ENCODE data around the gene MOGAT2.
A peak's percentile ranks its signal among the peaks of the same experiment; 100 is the strongest.
"Not testable (repeated sequence)": the region's sequence is repeated elsewhere in the genome, so short reads cannot be mapped to it uniquely, and the experiment has no call there.

MOGAT2 gene

DNA sequence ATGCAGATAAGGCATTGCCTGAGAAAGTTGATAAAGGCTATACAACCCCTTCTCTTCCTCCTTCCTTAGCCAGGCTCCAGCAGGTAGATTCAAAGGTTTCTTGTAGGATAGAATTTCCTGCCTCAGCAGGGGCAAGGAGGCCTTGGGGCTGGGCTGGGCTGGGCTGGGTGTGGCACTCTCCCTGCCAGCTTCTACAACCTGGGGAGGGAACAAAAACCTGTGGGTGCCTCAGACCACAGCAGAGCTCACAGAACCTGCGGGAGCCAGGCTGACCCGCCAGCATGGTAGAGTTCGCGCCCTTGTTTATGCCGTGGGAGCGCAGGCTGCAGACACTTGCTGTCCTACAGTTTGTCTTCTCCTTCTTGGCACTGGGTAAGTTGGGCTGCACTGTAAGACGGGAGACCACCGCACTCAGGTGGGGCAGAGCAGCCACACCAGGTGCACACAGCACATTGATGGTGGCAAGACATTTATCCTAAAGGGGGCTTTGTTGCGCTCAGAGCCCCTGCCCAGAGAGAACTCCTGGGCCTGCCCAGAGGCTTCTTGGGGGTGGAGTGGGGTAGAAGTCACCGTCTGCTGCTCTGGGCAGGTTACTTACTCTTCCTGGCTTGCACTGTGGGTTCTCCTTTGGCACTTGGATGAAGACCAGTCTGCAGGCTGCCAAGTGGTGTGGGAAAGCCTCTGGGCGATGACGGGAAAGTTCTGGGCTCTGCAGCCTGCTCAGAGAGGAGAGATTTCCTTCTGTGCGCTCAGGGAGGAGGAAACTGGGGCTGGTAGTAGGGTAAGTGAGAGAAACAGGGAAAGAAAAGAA is at the start of gene MOGAT2:
MOGAT2 (plus strand) TSS at position 231 of the 811 bp plus-strand sequence; CDS start at position 282, 51 bp downstream.
- DNase-seq, result no peak

DNA sequence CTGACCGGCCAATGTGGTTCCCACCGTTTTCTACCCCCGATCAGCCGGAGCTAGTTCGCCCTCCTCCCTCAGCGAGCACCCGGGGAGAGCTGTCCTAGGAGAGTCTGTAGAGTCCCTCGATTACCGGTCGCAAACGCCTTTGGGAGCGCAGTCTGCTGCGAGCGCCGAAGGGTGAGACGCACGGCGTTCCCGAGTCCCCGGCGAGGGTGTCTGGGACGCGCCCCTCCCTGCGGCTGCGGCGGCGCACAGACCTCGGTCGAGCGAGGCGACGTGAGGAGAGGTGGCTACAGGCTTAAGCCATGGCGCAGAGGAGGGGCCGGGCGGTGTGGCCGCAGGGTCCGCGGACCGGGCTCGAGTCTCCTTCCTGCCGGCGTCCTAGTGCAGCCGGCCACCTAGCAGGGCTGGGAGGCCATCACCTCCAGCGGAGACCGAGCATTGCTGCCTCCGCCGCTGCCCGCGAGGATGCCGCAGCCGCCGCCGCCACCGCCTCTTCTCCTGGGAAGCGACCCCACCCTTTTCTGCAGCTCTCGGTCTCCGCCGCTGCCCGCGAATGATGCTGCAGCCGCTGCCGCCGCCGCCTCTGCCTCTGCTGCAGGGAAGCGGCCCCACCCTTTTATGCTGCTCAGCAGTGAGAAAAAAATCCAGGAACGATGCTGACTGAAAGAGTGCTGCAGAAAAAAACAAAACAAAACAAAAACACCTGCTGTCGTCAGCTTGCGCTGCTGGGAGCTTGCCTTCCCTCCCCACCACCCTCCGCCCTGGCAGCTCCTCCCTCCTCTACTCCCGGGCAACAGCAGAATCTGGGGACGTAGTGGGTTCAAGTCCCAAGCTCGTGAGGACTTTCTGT is 49.0 kb upstream of the MOGAT2 start, which contains the start of gene MAP6:
MAP6 (minus strand) TSS at position 588 of the 847 bp plus-strand sequence. CDS start 669 bp downstream, outside the sequence.
- peak; percentile 64 for DNase-seq

DNA sequence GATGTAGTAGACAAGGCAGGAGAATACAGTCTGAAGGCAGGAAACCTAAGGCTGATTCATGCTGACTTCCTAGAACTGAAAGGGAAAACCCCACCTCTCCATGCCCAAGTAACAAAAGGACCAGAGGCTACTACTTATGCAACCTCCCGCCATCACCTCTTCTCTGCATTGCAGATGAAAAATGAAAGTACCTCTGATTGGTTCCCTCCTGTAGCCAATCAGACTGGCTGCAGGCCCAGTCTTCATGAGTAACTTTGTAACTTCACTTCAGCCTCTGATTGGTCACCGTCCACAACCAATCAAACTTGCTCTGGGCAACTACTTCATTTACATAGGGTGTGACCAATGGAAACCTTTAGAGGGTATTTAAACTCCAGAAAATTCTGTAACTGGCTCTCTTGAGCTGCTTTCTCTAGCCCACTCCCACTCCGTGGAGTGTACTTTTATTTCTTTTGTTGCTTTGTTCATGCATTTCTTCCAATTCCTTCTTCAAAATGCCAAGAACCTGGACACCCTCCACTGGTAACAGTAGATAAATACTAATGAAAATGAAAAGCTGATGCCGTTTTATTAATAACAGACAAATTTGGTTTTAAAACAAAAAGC is 43.6 kb upstream of the MOGAT2 start:
- DNase-seq, result peak; percentile 22

DNA sequence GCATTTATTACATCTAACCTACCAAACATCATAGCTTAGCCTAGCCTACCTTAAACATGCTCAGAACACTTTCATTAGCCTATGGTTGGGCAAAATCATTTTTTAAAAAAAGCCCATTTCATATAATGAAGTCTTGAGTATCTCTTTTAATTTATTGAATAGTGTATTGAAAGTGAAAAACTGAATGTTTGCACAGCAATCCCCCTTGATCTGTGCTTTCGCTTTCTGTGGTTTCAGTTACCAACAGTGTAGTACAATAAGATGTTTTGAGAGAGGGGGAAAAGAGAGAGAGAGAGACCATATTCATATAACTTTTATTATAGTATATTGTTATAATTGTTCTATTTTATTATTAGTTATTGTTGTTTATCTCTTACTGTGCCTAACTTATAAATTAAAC is 40.4 kb upstream of the MOGAT2 start:
- no peak for DNase-seq

DNA sequence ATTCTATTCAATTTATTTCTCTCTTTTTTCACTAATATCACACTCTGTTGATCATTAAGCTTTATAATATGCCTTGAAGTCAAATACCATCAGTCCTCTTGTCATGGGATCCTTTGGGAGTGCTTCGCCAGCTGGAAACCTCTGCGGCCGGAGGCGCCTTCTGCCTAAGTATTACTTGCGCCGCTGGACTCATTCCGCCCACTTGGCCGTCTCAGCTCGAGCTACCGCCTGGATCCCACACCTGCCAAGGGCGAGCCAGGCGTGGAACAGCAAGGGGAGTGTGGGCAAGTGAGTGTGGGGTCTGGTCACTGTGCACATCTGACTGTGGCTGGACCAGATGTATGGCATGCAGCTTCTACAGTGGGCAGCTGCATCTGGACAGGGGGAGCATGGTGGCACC is 39.7 kb upstream of the MOGAT2 start:
- no peak for DNase-seq

DNA sequence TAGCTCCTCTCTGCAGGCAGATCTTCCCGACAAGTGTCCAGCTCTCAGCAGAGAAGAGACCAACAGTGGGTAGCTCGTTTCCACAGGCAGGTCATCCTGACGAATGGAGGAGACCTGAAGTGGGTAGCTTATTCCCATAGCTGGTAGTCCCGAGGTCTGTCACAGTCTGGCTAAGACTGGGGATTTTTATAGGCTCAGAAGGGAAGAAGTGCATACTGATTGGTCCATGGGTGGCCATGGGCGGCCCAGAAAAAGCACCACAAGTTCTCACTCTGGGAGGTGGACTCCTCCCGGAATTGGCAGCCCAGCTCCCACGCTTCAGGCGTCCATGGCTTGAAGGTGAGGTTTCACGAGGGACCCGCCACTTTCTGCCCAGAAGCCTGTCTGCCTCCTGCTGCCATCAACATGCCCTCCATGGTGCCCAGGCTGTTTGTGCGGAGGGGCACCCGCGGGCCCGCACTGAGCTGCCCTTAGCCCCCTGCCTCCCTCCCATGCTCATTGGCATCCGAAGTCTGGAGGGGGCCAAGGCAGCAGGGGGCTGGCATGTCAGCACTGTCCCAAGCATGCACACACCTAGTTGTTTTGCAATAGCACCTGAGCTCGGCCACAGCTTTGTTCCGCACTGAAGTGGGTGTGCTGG is 38.9 kb upstream of the MOGAT2 start:
- DNase-seq, result no peak

DNA sequence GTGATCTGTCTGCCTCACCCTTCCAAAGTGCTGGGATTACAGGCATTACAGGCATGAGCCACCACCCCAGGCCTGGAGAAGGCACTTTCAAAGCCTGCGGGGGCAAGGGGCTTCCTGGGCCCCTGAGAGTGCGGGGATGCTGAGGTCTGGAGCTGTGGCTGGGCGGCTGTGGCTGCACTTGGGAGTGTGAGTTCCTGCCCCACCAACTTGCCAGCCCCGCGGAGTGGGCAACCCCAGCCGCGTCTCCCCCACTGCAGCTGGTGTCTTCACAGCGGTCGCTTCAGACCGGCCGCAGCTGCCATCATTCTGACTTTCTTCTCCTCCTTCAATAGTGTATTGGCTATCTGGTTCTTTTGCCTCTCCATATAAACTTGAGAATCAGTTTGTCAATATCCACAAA is 38.1 kb upstream of the MOGAT2 start:
- no peak for DNase-seq

DNA sequence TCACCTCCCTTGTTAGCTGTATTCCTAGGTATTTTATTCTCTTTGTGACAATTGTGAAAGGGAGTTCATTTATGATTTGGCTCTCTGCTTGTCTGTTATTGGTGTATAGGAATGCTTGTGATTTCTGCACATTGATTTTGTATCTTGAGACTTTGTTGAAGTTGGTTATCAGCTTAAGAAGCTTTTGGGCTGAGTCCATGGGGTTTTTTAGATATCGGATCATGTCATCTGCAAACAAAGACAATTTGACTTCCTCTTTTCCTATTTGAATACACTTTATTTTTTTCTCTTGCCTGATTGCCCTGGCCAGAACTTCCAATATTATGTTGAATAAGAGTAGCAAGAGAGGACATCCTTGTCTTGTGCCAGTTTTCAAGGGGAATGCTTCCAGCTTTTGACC is 33.8 kb upstream of the MOGAT2 start:
- DNase-seq, result not testable (repeated sequence)

DNA sequence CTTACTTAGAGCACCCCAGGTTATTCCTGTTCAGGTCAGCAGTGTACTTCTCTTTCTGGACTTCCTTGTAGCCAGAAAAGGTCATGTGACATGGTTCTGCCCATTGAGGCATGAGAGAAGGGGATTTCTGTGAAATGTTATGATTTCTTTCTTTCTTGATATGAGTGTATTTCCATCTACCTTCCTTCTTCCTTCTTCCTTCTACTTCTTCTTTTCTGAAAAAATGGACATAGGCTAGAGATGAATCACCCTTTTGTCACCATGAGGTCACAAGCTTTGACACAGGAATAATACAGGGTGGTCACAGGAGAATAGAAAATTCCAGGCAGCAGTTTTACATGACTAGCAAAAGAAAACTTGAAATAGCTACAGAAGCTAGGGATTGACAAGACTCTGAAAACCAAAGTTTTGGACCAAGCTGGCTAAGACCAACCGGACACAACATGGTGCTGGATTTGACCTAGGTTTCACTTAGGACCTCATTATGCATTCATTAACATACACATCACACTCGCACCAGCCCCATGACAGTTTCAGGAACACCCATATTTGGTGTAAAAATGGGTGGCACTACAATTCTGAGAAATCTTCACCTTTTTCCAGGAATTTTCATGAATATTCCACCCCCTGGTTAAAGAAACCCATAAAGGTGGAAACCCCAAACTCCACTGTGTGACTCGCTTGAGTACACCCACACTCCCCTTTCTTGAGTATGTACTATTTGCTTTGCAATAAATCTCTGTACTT is 27.6 kb upstream of the MOGAT2 start:
- DNase-seq, result no peak

DNA sequence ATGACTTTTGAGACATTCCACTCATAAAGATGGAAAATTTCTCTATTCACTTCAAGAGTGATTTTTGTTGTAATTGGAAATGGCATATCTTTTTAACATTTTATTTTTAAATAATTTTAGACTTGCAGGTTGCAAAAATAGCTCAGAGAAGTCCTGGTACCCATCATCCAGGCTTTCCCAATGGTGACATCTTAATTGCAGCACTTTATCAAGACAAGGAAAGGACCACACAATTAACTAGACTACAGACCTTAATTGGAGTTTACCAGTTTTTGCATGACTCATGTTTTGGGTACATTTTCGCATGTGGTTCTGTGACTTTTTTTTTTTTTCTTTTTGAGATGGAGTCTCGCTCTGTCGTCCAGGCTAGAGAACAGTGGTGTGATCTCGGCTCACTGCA is 25.8 kb upstream of the MOGAT2 start:
- DNase-seq, result no peak

DNA sequence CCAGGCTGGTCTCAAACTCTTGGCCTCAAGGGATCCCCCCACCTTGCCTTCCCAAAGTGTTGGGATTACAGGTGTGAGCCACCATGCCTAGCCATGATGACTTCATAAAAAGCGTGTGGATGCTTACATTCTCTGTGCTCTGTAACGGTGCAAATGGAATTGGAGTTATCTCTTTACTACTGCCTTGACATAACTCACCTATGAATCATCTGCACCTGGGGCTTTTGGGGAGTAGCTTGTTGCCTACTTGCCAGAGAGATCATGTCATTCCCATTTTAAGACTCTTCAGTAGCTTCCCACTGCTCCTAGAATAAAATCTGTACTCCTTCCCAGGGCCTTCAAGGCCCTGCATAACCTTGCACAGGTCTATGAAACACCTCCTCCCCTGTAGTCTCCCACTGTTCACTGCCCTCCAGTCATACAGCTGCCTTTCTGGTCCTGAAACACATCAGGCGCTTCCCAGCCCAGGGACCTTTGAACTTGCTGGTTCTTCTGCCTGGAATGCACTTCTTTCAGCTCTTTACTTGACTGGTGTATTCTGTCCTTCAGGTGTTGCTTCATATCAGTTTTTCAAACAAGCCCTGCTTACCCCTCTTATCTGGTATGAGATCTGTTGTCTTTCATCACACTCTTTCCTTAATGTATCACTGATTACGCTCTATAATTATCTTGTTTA is 19.6 kb upstream of the MOGAT2 start:
- DNase-seq, result no peak

DNA sequence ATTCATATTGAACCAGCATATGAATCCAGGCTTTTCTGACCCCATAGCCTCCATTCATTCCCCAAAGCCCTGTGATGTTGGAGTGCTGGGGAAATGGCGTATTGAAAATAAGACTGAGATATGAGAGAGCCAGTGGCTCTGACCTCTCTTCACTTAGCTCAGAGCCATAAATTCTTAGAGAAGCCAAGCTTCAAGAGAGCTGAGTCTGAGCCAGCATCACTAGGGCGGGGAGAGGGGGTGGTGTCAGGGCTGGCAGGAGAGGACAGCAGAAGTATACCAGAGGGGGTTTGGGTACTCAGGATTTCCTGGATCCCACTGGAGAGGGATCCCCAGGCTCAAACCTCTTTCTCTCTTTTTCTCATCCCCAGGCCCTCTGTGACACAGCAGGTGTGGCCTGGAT is 16.7 kb upstream of the MOGAT2 start:
- DNase-seq, result no peak

DNA sequence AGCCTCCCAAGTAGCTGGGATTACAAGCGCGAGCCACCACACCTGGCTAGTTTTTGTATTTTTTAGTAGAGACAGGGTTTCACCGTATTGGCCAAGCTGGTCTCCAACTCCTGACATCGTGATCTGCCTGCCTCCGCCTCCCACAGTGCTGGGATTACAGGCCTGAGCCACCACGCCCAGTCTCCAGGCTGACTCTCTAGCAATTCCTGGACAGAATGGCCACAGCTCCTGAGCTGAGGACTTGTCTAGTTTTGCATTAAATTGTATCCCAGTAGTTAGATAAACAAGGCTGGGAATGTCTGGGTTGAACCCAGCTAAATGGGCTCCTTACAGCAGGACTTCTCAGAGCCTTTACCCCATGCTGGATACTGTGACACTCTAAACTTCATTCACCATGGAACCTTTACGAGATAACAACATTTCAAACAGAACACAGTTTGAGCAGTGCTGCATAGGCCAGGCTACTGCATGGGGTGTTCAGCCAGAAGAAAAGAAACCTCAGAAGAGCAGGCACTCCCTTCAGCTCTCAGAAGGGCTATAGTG is 13.9 kb upstream of the MOGAT2 start:
- no peak for DNase-seq

DNA sequence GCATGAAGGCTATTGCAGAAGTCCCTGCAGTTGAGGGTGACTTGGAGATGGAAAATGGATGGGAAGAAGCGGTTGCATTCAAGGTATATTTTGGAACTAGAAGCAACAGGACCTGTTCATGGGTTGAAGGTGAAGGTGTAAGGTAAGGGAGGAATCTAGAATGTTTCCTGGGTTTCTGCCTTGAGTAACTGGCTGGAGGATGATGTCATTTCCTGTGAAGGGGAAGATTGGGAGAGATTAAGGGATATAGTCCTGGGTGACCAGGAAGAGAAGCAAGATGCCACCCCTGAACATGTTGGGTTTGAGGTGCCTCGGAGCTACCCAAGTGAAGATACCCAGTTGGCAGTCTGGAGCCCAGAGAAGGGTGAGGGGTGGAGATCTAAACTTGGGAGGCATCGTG is 12.1 kb upstream of the MOGAT2 start:
- DNase-seq, result no peak

DNA sequence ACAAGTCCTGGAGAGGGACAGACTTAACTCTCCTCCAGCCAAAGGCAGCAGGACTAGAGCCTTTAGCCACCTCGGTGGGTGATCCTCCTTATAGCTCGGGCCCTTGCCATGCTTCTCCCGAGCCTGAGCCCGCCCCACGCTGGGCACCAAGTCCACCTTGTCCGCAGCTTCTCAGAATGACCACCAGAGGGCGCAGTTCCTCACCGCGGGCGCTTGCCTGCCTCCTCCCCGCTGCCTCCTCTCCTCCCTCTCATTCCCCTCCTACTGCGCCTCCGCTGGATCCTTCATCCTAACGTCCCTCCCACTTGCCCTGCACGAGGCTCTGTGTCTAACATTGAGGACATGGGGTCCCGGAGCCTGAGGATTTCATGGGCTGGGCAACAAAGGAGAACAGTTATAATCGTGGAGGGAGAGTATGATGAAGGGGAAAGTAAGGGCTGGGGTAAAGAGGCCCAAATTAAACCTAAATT is 11.3 kb upstream of the MOGAT2 start:
- peak; percentile 77 for DNase-seq

DNA sequence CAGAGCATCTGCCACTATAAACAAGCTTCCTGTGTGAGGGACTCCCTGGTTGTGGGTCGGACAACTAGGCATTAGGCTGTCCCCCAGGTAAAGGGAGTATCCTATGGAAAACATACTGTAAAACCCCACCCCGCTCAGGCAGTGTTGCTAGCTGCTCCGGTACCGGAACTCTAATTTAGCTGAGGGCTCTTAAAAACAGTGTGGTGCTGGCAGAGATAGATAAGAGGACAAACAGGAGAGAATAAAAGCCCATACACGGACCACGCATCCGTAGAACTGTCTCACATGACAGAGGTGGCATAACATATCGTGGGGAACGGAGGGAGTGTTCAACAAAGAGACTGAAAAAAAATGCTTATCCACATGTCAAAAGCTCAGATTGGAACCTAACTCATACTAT is 3.4 kb upstream of the MOGAT2 start:
- DNase-seq, result no peak

DNA sequence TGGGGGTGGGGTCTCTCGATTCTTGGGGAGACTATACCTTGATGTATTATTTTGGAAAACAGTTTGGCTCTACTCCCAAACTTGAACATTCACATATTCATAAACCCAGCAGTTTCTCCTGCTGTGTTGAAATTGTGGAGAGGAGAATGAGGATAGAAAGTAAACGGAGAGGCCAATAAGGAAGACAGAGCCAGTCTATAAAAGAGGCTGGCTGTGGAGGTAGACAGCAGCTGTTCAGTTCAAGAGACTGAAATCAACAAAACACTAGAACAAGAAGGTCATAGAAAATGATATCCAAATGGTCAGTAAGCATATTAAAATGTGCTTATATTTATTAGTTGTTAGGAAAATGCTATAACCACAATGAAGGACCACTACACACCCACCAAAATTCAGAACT is 1.9 kb upstream of the MOGAT2 start:
- no peak for DNase-seq

DNA sequence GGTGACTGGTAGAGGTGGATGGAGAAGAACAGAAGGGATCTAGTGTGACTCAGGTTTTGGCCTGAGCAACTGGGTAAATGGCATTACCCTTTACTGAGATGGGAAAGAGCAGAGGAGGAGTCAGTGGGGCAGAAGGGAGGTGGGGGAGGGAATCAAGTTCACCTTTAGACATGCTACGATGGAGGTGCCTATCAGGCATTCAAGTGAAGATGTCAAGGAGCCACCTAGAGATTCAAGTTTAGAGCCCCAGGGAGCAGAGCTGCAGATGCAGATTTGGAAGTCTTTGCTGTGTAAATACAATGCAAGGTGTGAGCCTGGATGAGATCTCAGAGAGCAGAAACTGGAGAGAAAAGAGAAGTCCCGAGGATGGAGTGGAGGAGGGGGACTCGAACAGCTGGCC is 979 bp upstream of the MOGAT2 start:
- DNase-seq, result no peak

DNA sequence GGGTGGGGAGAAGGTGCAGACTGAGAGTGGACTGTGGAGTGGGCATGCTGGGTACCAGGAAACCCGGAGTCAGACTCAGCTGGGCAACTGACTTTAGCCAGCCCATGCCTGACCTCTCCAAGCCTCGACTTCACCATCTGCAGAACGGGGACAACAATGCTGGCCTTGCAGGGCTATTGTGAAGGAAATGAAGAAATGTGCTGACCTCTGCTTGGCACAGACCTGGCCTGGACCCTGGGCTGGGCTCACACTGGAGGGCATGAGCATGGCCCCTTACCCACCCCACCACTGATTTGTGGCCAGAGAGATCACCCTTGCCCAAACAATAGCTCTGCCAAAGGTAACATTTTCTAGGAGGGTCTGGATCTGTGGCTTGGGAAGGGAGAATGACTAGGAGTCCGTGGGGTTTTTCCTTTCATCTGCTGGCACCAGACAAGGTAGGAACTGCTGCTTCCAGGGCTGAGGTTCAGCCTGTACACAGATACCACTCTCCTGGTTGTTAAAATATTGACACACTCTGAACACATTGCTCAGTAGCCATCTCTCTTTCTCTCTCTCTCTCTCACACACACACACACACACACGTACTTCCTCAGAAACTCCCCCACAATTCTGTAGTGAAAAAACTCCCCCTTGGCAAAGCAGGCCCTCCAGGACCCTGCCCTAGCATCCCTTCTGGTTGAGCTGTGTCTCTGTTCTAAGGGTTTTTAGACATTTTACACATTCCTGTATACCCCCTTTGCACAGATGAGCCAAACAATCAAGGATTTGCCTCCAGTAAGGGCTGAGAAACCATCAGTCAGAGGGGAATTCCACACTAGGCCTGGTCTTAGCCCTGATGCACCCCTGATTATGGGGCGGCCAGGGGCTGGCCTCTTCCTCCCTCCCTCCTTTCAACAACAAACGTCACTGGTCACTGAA is 1.0 kb downstream of the MOGAT2 start:
- no peak for DNase-seq

Measured in NCI-H82 (cell line).